Spleen (tissue), 7 donors: ENCODE results near the gene JAML.

Experiments used
- POLR2A ChIP-seq, 3 donors: fragments of 450-650 bp; IDR thresholded peaks; one replicate each; pipeline ENCODE4 v1.5.1; 2017; ENCODE audit warnings: antibody characterized with exemption in 3 of 3, mild to moderate bottlenecking in 1 of 3
- TF ChIP-seq, protein P1 (sequence below), 11 experiments: fragments of 200-600 bp in 7 of 11; fragments of 450-650 bp in 4 of 11; sonication (generic) in 4 of 11; IDR thresholded peaks in 8 of 11; conservative IDR thresholded peaks in 3 of 11; 1 replicate in 7 of 11; 2 replicates in 4 of 11; pipeline versions ENCODE4 v1.4.0 to v1.8.0; 2016 to 2021; ENCODE audit warnings: antibody characterized with exemption in 11 of 11, inconsistent platforms in 4 of 11, mild to moderate bottlenecking in 1 of 11
- donor health status: DM: no; HTN: no; CAD: no; lungs with moderate emphysema.
- donor health status: DM: no; HTN: no; CAD: no.
- donor health status: DM: no; HTN: no; CAD: no.

DNA sequence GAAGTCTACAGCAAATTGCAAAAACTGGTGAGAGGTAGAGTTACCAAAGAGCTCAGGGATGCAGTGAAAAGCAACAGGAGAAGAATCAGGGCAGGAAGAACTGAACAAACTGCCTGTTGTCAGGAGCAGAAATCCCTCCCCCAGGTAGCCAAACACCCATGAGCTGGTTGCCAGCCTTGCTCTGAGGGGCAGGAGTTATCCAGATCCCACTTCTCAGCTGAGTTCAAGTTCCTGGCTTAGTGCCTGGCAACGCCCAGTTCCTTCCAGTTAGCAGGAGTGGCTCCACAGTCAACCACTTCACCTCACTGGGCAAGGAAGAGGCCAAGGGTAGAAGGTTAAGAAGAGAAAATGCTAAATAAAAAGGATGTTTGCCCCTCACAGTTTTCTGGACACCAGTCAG lies 41.1 kb upstream of the JAML start:
- no peak for TF ChIP-seq POLR2A (IDR thresholded peaks at IDR 0.05)
- TF ChIP-seq, protein P1, sequence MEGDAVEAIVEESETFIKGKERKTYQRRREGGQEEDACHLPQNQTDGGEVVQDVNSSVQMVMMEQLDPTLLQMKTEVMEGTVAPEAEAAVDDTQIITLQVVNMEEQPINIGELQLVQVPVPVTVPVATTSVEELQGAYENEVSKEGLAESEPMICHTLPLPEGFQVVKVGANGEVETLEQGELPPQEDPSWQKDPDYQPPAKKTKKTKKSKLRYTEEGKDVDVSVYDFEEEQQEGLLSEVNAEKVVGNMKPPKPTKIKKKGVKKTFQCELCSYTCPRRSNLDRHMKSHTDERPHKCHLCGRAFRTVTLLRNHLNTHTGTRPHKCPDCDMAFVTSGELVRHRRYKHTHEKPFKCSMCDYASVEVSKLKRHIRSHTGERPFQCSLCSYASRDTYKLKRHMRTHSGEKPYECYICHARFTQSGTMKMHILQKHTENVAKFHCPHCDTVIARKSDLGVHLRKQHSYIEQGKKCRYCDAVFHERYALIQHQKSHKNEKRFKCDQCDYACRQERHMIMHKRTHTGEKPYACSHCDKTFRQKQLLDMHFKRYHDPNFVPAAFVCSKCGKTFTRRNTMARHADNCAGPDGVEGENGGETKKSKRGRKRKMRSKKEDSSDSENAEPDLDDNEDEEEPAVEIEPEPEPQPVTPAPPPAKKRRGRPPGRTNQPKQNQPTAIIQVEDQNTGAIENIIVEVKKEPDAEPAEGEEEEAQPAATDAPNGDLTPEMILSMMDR (IDR thresholded peaks at IDR 0.05 in 8 of 11, conservative IDR thresholded peaks at IDR 0.05 in 3 of 11), result no peak
